22Rv1 (cell line): ENCODE data around the gene POLL.
"Not testable (repeated sequence)": the region's sequence is repeated elsewhere in the genome, so short reads cannot be mapped to it uniquely, and the experiment has no call there.

Experiments
- H3K27ac ChIP-seq: fragments of 450-650 bp; 2 replicates; pipeline ENCODE4 v1.5.1; 2017
- ZFX ChIP-seq: fragments of 450-650 bp; IDR thresholded peaks from 2 replicates; pipeline ENCODE4 v1.6.1; 2017; ENCODE audit warnings: antibody characterized with exemption, borderline replicate concordance
- TF ChIP-seq, protein P1 (sequence below): fragments of 450-650 bp; IDR thresholded peaks from 2 replicates; pipeline ENCODE4 v1.5.1; 2017; ENCODE audit warnings: mild to moderate bottlenecking

POLL gene

DNA sequence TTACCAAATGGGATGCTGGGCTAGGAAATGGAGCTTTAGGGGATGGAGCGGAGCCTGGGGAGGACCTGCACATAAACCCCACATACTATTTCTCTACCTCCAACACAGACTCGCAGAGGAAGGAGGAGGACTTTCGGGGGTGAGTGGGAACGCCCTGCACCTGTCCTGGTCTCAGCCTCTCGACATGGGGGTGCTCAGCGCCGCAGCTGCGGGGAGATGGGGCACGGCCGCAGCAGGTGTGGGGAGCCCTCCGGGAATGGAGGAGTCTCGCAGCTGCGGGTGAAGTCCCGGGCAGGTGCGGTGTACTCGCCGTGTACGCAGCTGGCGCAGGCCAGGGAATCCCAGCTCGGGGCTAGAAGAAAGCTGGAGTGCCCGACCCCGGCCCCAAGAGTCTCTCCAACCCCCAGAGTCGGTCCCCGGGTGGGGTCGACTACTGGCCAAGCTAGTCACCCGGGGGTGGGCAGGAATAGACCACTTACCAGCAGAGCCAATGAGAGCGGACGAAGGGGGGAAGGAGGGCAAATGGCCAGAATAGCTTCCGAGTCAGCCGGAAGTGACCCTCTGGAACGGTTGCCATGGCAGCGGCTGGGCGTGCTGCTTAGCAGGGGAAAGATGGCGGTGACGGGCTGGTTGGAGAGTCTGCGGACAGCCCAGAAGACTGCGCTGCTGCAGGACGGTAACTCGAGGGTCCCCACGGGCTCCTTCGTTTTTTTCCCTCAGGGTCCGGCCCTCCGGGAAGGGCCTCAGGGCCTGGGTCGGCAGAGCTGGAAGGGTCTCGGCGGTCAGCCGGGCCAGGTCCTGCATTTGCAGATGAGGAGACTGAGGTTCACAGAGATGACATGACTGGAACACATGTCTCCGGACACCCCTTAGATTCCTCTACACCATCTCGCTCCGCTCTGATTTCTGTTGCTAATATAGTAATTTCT is at the start of gene POLL, which contains the start of gene DPCD:
Gene POLL, minus strand, starts transcription at position 533 of the 929 bp plus-strand sequence. CDS start 897 bp downstream, outside the sequence.
Gene DPCD, plus strand, starts transcription at position 597 of the 929 bp plus-strand sequence. Its CDS starts 16 bp downstream, at position 613.
- peak within 1 kb of the TSS; percentile 53 for H3K27ac ChIP-seq
- no peak for TF ChIP-seq ZFX
- TF ChIP-seq, protein P1, sequence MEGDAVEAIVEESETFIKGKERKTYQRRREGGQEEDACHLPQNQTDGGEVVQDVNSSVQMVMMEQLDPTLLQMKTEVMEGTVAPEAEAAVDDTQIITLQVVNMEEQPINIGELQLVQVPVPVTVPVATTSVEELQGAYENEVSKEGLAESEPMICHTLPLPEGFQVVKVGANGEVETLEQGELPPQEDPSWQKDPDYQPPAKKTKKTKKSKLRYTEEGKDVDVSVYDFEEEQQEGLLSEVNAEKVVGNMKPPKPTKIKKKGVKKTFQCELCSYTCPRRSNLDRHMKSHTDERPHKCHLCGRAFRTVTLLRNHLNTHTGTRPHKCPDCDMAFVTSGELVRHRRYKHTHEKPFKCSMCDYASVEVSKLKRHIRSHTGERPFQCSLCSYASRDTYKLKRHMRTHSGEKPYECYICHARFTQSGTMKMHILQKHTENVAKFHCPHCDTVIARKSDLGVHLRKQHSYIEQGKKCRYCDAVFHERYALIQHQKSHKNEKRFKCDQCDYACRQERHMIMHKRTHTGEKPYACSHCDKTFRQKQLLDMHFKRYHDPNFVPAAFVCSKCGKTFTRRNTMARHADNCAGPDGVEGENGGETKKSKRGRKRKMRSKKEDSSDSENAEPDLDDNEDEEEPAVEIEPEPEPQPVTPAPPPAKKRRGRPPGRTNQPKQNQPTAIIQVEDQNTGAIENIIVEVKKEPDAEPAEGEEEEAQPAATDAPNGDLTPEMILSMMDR: no peak

DNA sequence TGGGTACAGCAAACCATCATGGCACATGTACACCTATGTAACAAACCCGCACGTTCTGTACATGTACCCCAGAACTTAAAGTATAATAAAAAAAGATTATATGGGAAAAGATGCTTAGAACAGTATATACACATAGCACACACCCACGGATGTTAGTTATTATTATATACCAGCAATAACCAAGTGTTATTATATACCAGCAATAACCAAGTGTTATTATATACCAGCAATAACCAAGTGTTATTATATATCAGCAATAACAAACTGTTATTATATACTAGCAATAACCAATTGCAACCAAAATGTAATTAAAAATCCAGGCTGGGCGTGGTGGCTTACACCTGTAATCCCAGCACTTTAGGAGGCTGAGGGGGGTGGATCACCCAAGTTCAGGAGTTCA is 45.5 kb upstream of the POLL start:
- not testable (repeated sequence) for H3K27ac ChIP-seq

DNA sequence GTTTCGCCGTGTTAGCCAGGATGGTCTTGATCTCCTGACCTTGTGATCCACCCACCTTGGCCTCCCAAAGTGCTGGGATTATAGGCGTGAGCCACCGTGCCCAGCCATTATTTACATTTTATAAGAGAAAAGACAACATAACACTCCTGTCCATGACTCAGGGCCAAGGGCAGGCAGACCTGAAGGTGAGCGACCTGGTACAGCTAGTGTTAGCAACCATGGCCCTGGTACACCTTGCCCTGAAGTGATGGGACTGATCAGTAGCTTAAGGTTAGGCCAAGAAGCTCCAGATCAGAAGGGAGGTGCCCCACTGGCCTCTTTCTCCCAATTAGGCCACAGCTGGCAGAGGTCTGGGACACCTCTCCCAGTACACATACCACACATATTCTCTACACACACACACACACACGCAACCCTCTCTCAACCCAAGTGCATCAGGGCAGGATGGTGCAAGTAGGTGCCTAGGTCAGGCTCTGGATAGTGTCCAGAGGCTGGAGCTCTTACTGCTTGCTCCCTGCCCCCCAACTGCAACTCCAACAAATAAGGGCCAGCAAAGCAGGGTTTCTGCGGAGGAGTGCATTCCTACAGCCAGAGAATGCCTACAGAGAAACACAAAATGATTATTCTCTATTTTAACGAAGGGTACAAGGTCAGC is 43.9 kb upstream of the POLL start:
- H3K27ac ChIP-seq: no peak overlapping the region
- TF ChIP-seq, protein P1: no peak
- no peak for TF ChIP-seq ZFX

DNA sequence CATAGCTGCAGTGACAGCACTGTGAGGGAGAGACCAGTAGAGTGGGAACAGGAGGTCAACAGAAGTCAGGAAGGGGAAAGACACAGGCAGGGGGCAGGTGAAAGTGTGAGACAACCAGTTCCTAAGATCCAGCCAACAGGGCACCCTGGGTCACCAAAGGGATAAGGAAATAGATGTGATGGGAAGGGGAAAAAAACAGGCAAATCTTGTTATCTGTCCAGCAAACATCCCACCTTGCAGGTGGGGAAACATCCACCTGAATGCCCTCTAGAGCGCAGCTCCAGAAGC is 42.5 kb upstream of the POLL start:
- H3K27ac ChIP-seq: no peak overlapping the region
- TF ChIP-seq ZFX: no peak
- TF ChIP-seq, protein P1: no peak

DNA sequence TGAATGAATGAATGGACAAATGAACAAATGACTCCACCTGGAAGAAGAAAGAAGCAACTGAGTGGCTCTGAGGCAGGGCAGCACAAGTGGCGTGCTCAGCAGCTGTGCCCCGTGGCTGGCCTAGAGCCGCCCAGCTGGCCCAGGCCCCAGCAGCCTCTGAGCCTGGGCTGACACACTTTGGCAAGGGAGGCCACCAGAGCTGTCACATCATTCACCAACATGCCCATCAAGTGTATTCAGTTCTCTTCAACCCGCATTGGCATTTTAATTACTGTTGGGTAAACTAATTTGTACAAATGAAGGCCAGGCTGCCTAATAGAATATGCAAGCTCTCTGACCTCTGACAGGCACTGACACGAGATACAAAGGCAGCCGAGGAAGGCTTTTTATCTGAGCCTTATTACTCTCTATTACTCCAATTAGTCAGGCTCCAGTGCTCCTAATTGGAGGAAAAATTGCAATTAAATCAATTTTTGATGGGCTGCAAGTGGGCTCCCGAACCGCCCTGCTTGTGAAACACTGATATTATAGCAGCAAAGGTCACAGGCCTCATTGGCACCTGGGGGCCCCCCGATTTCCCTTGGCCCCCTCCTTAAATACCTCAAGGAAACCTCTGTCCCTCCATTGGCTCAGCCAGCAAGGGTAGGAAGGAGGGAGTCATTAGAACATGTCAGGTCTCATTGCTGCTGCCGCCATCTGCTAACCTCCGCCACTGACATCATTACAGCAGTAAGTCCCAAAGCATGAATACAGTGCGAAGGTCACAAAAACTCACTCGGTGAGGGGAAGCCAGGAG is 42.0 kb upstream of the POLL start:
- H3K27ac ChIP-seq: no peak overlapping the region
- TF ChIP-seq ZFX: no peak
- TF ChIP-seq, protein P1: no peak

DNA sequence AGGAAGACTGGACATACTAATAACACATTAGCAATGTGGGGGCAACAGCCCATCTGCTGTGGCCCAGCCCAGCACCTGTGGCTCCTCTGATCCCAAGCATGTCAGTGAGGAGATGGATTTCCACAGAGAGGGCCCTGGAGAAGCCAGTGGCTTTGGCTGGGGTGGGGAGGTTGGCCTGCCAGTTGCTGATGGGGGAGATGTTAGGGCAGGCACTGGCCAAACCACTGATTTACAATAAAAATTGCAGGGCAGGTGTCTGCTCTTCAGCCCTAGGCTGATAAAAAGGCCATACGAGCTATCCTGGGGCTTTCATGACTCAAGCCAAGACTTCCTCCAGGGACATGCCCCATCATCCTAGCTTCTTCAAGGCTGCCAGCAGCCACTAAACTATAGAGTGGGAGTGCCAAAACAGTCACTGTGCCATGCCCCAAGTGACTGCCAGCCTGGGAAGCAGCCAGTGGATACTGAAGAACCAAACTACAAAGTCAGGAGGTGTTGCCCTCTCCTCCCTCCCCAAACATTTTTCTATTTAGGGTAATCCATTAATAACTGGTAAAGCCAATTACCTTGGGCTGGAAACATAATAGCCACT is 37.9 kb upstream of the POLL start:
- TF ChIP-seq ZFX: no peak
- TF ChIP-seq, protein P1: no peak
- H3K27ac ChIP-seq: no peak overlapping the region

DNA sequence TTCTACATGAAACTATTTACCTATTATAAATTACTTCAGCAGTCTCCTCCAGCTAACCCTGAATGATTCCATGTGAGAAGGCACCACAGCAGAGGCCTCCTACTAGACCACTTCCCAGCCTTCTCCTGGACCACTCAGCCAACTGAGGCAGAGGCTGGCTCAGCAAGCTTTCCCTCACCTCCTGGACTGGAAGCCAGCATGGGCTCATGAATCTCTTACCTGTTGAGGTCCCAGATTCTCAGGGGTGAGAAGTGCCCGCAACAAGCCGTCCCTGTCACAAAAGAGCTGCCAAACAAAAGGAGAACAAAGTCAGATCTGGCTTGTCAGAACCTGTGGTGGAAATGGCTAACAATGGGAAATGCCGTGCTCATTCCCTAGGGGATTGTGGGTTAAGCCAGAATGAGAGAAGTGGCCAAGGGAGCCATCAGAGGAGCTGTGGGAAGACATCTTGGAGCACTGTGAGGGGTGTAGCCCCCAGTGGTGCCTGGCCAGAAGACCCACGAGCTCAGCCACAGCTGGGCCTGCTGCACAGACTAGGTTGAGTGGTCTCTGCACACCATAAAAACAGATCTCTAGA is 36.6 kb upstream of the POLL start:
- TF ChIP-seq, protein P1: no peak
- TF ChIP-seq ZFX: no peak
- H3K27ac ChIP-seq: no peak overlapping the region
